Prostate gland (tissue), 2 donors: ENCODE results near the gene GAREM1. TPM values are rescaled to one million over a fixed set of nuclear protein-coding genes. Genes with fewer than 3 reads are reported as not detected.

Source experiments
- DNase-seq: peaks from one replicate; pipeline ENCODE4 v3.0.0-alpha.2; 2019; ENCODE audit warnings: low spot score
- H3K27ac ChIP-seq, 2 donors: fragments of 200-600 bp; sonication (generic); 2 replicates each; pipeline ENCODE4 v1.5.1; 2017 to 2019
- H3K27me3 ChIP-seq: fragments of 200-600 bp; sonication (generic); replicated peaks from 2 replicates; pipeline ENCODE4 v1.5.1; 2019; ENCODE audit not compliant: insufficient read depth
- H3K36me3 ChIP-seq, 2 donors: fragments of 200-600 bp; sonication (generic); 1 replicate in 1 of 2; 2 replicates in 1 of 2; pipeline versions ENCODE4 v1.5.1 to v1.8.1; 2017 to 2019
- H3K4me1 ChIP-seq: fragments of 200-600 bp; sonication (generic); replicated peaks from 2 replicates; pipeline ENCODE4 v1.5.1; 2019
- H3K4me3 ChIP-seq, 2 donors: fragments of 200-600 bp; sonication (generic); 2 replicates each; pipeline ENCODE4 v1.5.1; 2017 to 2019
- H3K9me3 ChIP-seq: fragments of 200-600 bp; sonication (generic); 2 replicates; pipeline ENCODE4 v1.5.1; 2017
- CTCF ChIP-seq, 4 experiments: fragments of 200-600 bp in 2 of 4; fragments of 450-650 bp in 2 of 4; sonication (generic) in 2 of 4; IDR thresholded peaks; 1 replicate in 3 of 4; 2 replicates in 1 of 4; pipeline ENCODE4 v1.5.1; 2016 to 2019; ENCODE audit warnings: antibody characterized with exemption in 4 of 4, mild to moderate bottlenecking in 2 of 4, moderate library complexity in 2 of 4
- POLR2A ChIP-seq: fragments of 450-650 bp; IDR thresholded peaks from one replicate; pipeline ENCODE4 v1.6.1; 2016; ENCODE audit warnings: antibody characterized with exemption, mild to moderate bottlenecking
- POLR2AphosphoS5 ChIP-seq: sonication (generic); formaldehyde crosslinking; IDR thresholded peaks from one replicate; pipeline ENCODE4 v1.6.1; 2017; ENCODE audit warnings: antibody characterized with exemption
- WGBS: methylation state at CpG from one replicate; pipeline ENCODE4 v1.1.5; 2018; 5-methylcytosine and 5-hydroxymethylcytosine counted together
- intact Hi-C: fragments of 100-400 bp; cut with DNase I; formaldehyde crosslinking; loops from one replicate; pipeline ENCODE4 v1.14.2; 2022
- total RNA-seq, 2 donors: library from RNA; depleted of rRNA; stranded (reverse); fragments of >200 nt; gene quantifications; one replicate each; pipeline ENCODE4 v1.1.0, GENCODE V29; 2016

The GAREM1 gene
- total RNA-seq, 2 donors from 2014 or later = 9.5 to 14.9 TPM

DNA sequence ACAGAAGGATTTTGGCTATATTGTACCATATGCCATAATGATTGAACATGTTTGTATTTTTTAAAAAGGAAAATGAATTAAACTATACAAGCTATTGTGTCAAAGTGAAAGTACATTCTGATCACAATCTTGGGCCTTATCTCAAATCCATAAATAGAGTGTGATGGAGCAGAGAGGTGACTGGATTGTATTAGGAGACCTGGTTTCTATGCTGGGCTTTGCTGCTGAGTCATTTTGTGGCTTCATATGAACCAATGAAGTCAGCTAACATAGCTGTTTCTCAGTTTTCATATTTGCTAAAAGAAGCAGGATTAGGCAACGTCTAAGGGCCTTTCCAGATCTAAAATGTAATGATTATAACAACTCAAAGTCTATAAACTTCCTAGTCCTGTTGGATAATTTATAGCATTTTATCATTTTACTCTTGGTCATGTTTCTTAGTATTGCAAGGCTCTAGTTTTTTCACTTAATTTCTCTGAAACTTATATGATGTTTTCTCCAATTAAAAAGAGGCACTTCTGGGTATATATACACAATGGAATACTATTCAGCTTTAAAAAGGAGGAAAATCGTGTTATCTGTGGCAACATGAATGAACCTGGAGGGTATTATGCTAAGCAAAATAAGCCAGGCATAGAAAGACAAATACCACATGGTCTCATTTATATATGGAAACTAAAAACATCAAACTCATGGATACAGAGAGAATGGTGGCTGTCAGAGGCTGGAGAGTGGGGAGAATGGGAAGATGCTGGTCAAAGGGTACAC lies 168.5 kb downstream of the GAREM1 start:
- DNase-seq = no peak
- no peaks in the 10 kb centered on the region for H3K4me1 ChIP-seq
- H3K9me3 ChIP-seq = no peaks in the 10 kb centered on the region
- no peak overlapping the region for H3K4me3 ChIP-seq
- WGBS = 57% methylated on average over 2 of the region's 2 CpGs
- no peaks in the 10 kb centered on the region for H3K27me3 ChIP-seq
- H3K27ac ChIP-seq = no peak overlapping the region
- H3K36me3 ChIP-seq = no peaks in the 10 kb centered on the region
- intact Hi-C loops = no loop called here
- TF ChIP-seq POLR2A (no peak), CTCF (IDR thresholded peaks at IDR 0.05) (no peak), POLR2AphosphoS5 (no peak)

DNA sequence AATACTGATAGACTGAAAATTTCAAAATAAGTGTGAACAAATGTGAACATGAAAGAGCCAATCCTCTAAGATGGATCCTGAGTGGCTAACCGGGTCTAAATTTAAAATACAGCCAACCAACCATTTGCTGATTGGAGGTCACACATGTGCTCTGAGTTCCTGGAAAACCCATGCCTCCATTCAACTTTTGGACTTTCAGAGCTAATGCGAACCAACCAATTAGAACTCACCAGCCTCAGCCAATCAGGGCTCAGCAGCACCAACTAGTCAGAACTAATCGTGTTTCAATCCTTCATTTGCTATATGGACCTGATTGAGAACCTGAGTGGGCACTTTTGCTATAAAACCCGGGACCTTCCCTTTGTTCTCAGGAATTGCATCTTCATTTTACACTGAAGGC lies 169.3 kb downstream of the GAREM1 start:
- no peak overlapping the region for H3K27ac ChIP-seq
- H3K27me3 ChIP-seq = no peaks in the 10 kb centered on the region
- TF ChIP-seq CTCF (IDR thresholded peaks at IDR 0.05) (no peak), POLR2AphosphoS5 (no peak), POLR2A (no peak)
- H3K36me3 ChIP-seq = no peaks in the 10 kb centered on the region
- intact Hi-C loops = no loop called here
- H3K4me1 ChIP-seq = no peaks in the 10 kb centered on the region
- DNase-seq = no peak
- no peaks in the 10 kb centered on the region for H3K9me3 ChIP-seq
- no peak overlapping the region for H3K4me3 ChIP-seq
- 86% methylated on average over 4 of the region's 4 CpGs for WGBS

- no peaks in the 10 kb centered on the region for H3K4me1 ChIP-seq
- intact Hi-C loops = no loop called here
- no peak for TF ChIP-seq POLR2A
- TF ChIP-seq POLR2AphosphoS5 = no peak
- TF ChIP-seq CTCF (IDR thresholded peaks at IDR 0.05) = no peak
- DNase-seq = no peak
- WGBS = 35% methylated on average over 5 of the region's 5 CpGs
- H3K9me3 ChIP-seq = no peaks in the 10 kb centered on the region
- H3K27ac ChIP-seq = no peak overlapping the region
- H3K36me3 ChIP-seq = no peaks in the 10 kb centered on the region
- H3K27me3 ChIP-seq = no peaks in the 10 kb centered on the region
- H3K4me3 ChIP-seq = no peak overlapping the region
Measured at GRCh38 chr18:32300914-32301313, 169.8 kb downstream of the GAREM1 start.

DNA sequence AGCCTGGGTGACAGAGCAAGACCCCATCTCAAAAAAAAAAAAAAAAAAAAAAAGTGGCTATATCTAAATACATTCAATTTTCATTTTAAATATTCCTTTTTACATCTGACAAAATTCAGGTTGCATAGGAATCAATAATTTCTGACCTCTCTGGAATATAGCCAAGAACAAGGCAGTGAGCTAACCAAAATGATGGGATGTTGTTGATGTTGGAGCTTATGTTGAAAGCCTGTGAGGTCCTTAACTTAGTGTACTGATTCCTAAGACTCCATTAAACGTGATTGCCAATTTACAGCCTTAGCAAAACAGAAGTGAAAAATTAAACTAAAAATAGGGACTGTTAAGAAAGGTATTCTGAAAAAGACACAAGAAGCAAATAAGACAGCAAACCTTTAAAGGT lies 171.2 kb downstream of the GAREM1 start:
- intact Hi-C loops = no loop called here
- no peaks in the 10 kb centered on the region for H3K36me3 ChIP-seq
- TF ChIP-seq POLR2A (no peak), CTCF (IDR thresholded peaks at IDR 0.05) (no peak), POLR2AphosphoS5 (no peak)
- H3K4me1 ChIP-seq = no peaks in the 10 kb centered on the region
- no peaks in the 10 kb centered on the region for H3K9me3 ChIP-seq
- no peak for DNase-seq
- no peak overlapping the region for H3K27ac ChIP-seq
- no peak overlapping the region for H3K4me3 ChIP-seq
- no peaks in the 10 kb centered on the region for H3K27me3 ChIP-seq
- WGBS = 53% methylated on average over 1 of the region's 1 CpG

- no peaks in the 10 kb centered on the region for H3K4me1 ChIP-seq
Measured at GRCh38 chr18:32298171-32298667, 172.5 kb downstream of the GAREM1 start.

More at GRCh38 chr18:32298171-32298667, 172.5 kb downstream of the GAREM1 start:
- no peaks in the 10 kb centered on the region for H3K9me3 ChIP-seq
- 58% methylated on average over 6 of the region's 6 CpGs for WGBS
- H3K27ac ChIP-seq = no peak overlapping the region
- intact Hi-C loops = no loop called here
- H3K27me3 ChIP-seq = no peaks in the 10 kb centered on the region
- no peak overlapping the region for H3K4me3 ChIP-seq
- DNase-seq = no peak
- TF ChIP-seq CTCF (IDR thresholded peaks at IDR 0.05) (no peak), POLR2A (no peak), POLR2AphosphoS5 (no peak)
- H3K36me3 ChIP-seq = no peaks in the 10 kb centered on the region
